ENCODE measurements around the gene SEMA6B.

- TF ChIP-seq CTCF (IDR thresholded peaks at IDR 0.05) (no peak), POLR2AphosphoS5 (IDR thresholded peaks at IDR 0.05; ENCODE audit: low read depth, low read length) (no peak)
Measured at GRCh38 chr19:4504297-4504701, 55.2 kb downstream of the SEMA6B start.

Measured in Panc1 (cell line).